Trophoblast cell (in vitro differentiated cells and primary cell): Measurements from ENCODE around the gene LOXL1.
A peak's percentile ranks its signal among the peaks of the same experiment; 100 is the strongest.

Experiments used
- DNase-seq, 2 donors: peaks; one replicate each; pipeline ENCODE4 v3.0.0-alpha.2; 2016
- H2AFZ ChIP-seq: 2 replicates; pipeline ENCODE4 v1.6.1; 2013; ENCODE audit warnings: low read length, moderate library complexity, mild to moderate bottlenecking; ENCODE audit not compliant: insufficient read depth, poor library complexity
- H2AK5ac ChIP-seq: 2 replicates; pipeline ENCODE4 v1.6.1; 2013; ENCODE audit warnings: mild to moderate bottlenecking, low read length
- H2BK120ac ChIP-seq: 2 replicates; pipeline ENCODE4 v1.6.1; 2013; ENCODE audit warnings: low read length, mild to moderate bottlenecking, moderate library complexity; ENCODE audit not compliant: insufficient read depth, poor library complexity
- H2BK12ac ChIP-seq: 2 replicates; pipeline ENCODE4 v1.6.1; 2013; ENCODE audit warnings: mild to moderate bottlenecking, low read length, moderate library complexity
- H2BK5ac ChIP-seq: 2 replicates; pipeline ENCODE4 v1.6.1; 2013; ENCODE audit warnings: low read length, low read depth, moderate library complexity, mild to moderate bottlenecking; ENCODE audit not compliant: poor library complexity
- H3K14ac ChIP-seq: 2 replicates; pipeline ENCODE4 v1.6.1; 2013; ENCODE audit warnings: mild to moderate bottlenecking, low read length
- H3K18ac ChIP-seq: 2 replicates; pipeline ENCODE4 v1.6.1; 2013; ENCODE audit warnings: mild to moderate bottlenecking, low read length
- H3K23ac ChIP-seq: 2 replicates; pipeline ENCODE4 v1.6.1; 2013; ENCODE audit warnings: low read length
- H3K27ac ChIP-seq: 2 replicates; pipeline ENCODE4 v1.5.1; 2013; ENCODE audit warnings: low read depth, mild to moderate bottlenecking, inconsistent platforms, low read length, moderate library complexity
- H3K27me3 ChIP-seq: 2 replicates; pipeline ENCODE4 v1.6.1; 2013; ENCODE audit warnings: inconsistent platforms, mild to moderate bottlenecking, low read length, moderate library complexity; ENCODE audit not compliant: insufficient read depth
- H3K36me3 ChIP-seq, 2 experiments: 1 replicate in 1 of 2; 2 replicates in 1 of 2; pipeline ENCODE4 v1.6.1; 2013; ENCODE audit warnings: low read length in 2 of 2, mild to moderate bottlenecking in 2 of 2, moderate library complexity in 1 of 2; ENCODE audit not compliant: insufficient read depth in 2 of 2, control insufficient read depth in 1 of 2
- H3K4ac ChIP-seq: 2 replicates; pipeline ENCODE4 v1.6.1; 2013; ENCODE audit warnings: low read depth, mild to moderate bottlenecking, low read length, moderate library complexity
- H3K4me1 ChIP-seq, 2 experiments: 1 replicate in 1 of 2; 2 replicates in 1 of 2; pipeline ENCODE4 v1.6.1; 2013; ENCODE audit warnings: low read length in 2 of 2, mild to moderate bottlenecking in 2 of 2, moderate library complexity in 1 of 2; ENCODE audit not compliant: insufficient read depth in 2 of 2, control insufficient read depth in 1 of 2
- H3K4me2 ChIP-seq: 2 replicates; pipeline ENCODE4 v1.6.1; 2013; ENCODE audit warnings: inconsistent platforms, mild to moderate bottlenecking, low read length, moderate library complexity
- H3K4me3 ChIP-seq: 2 replicates; pipeline ENCODE4 v1.5.1; 2013; ENCODE audit warnings: mild to moderate bottlenecking, low read depth, low read length, inconsistent platforms
- H3K79me1 ChIP-seq: one replicate; pipeline ENCODE4 v1.6.1; 2013; ENCODE audit warnings: low read length
- H3K79me2 ChIP-seq: 2 replicates; pipeline ENCODE4 v1.6.1; 2013; ENCODE audit warnings: low read length, mild to moderate bottlenecking; ENCODE audit not compliant: control insufficient read depth, insufficient read depth, poor library complexity
- H3K9ac ChIP-seq: 2 replicates; pipeline ENCODE4 v1.6.1; 2013; ENCODE audit warnings: mild to moderate bottlenecking, low read length
- H3K9me3 ChIP-seq: 2 replicates; pipeline ENCODE4 v1.6.1; 2013; ENCODE audit warnings: low read depth, mild to moderate bottlenecking, control low read depth, inconsistent platforms, low read length; ENCODE audit not compliant: insufficient read depth
- H4K12ac ChIP-seq: 2 replicates; pipeline ENCODE4 v1.6.1; 2013; ENCODE audit warnings: low read depth, mild to moderate bottlenecking, low read length, moderate library complexity
- H4K8ac ChIP-seq: 2 replicates; pipeline ENCODE4 v1.6.1; 2013; ENCODE audit warnings: low read depth, mild to moderate bottlenecking, low read length, moderate library complexity
- H4K91ac ChIP-seq: one replicate; pipeline ENCODE4 v1.6.1; 2013; ENCODE audit warnings: low read depth, mild to moderate bottlenecking, low read length, moderate library complexity
- WGBS: extraction: QIAGEN DNeasy Blood & Tissue Kit; methylation state at CpG from one replicate; pipeline ENCODE4 v1.1.7; 2013; ENCODE audit warnings: missing lambda C conversion rate; ENCODE audit not compliant: insufficient read length, insufficient coverage; ENCODE audit errors: extremely low coverage; 5-methylcytosine and 5-hydroxymethylcytosine counted together

LOXL1 gene

GRCh38 chr15:73931441-73931840 is 5.2 kb downstream of the LOXL1 start:
- Histone ChIP-seq H3K27me3 (peaks cover 6% of the 10 kb centered on the region), H3K27ac (no peak overlapping the region), H2AFZ (no peak overlapping the region), H3K4me2 (no peak overlapping the region), H3K9ac (no peak overlapping the region), H3K14ac (no peak overlapping the region), H3K4me1 (peaks cover 5 to 31% of the 10 kb centered on the region in 2 experiments), H3K79me1 (peaks cover 12% of the 10 kb centered on the region), H3K36me3 (no peaks in the 10 kb centered on the region), H2BK12ac (no peak overlapping the region), H4K12ac (no peak overlapping the region), H2BK120ac (no peak overlapping the region), H3K4ac (no peak overlapping the region), H4K91ac (no peak overlapping the region), H3K4me3 (no peak overlapping the region), H3K23ac (no peak overlapping the region), H3K9me3 (no peaks in the 10 kb centered on the region), H2AK5ac (no peak overlapping the region), H3K79me2 (peaks cover 7% of the 10 kb centered on the region), H4K8ac (no peak overlapping the region), H3K18ac (no peak overlapping the region), H2BK5ac (no peak overlapping the region)
- WGBS, result no CpG with 5 or more reads among the region's 2 CpGs
- DNase-seq, result no peak

GRCh38 chr15:73932381-73933191 is 6.3 kb downstream of the LOXL1 start:
- no peak overlapping the region for H3K27ac ChIP-seq
- peaks cover under 1% of the 10 kb centered on the region for H3K27me3 ChIP-seq
- H3K36me3 ChIP-seq, result no peaks in the 10 kb centered on the region
- H4K8ac ChIP-seq, result no peak overlapping the region
- no peaks in the 10 kb centered on the region for H3K9me3 ChIP-seq
- no peak overlapping the region for H3K18ac ChIP-seq
- no peak overlapping the region for H3K4me2 ChIP-seq
- H3K9ac ChIP-seq, result no peak overlapping the region
- peaks cover 3 to 22% of the 10 kb centered on the region in 2 experiments for H3K4me1 ChIP-seq
- no peak overlapping the region for H2AK5ac ChIP-seq
- no peak for DNase-seq
- WGBS, result no CpG with 5 or more reads among the region's 6 CpGs
- H3K23ac ChIP-seq, result no peak overlapping the region
- no peak overlapping the region for H3K4me3 ChIP-seq
- H3K14ac ChIP-seq, result no peak overlapping the region
- peaks cover 4% of the 10 kb centered on the region for H3K79me1 ChIP-seq
- no peak overlapping the region for H2BK120ac ChIP-seq
- no peak overlapping the region for H2AFZ ChIP-seq
- no peak overlapping the region for H4K91ac ChIP-seq
- no peak overlapping the region for H2BK12ac ChIP-seq
- H3K79me2 ChIP-seq, result no peaks in the 10 kb centered on the region
- H4K12ac ChIP-seq, result no peak overlapping the region
- no peak overlapping the region for H3K4ac ChIP-seq
- no peak overlapping the region for H2BK5ac ChIP-seq

GRCh38 chr15:73934281-73934680 is 8.0 kb downstream of the LOXL1 start:
- H3K4me2 ChIP-seq, result no peak overlapping the region
- no peak overlapping the region for H3K18ac ChIP-seq
- H3K4me3 ChIP-seq, result no peak overlapping the region
- no peak overlapping the region for H3K23ac ChIP-seq
- H4K8ac ChIP-seq, result no peak overlapping the region
- no peaks in the 10 kb centered on the region for H3K36me3 ChIP-seq
- no peaks in the 10 kb centered on the region for H3K27me3 ChIP-seq
- no CpG with 5 or more reads among the region's 7 CpGs for WGBS
- no peak overlapping the region for H2BK120ac ChIP-seq
- H3K4ac ChIP-seq, result no peak overlapping the region
- no peak overlapping the region for H3K9ac ChIP-seq
- H3K9me3 ChIP-seq, result peaks cover 2% of the 10 kb centered on the region
- H3K79me2 ChIP-seq, result no peaks in the 10 kb centered on the region
- H3K14ac ChIP-seq, result no peak overlapping the region
- no peak overlapping the region for H2BK5ac ChIP-seq
- H2AFZ ChIP-seq, result no peak overlapping the region
- no peak overlapping the region for H3K27ac ChIP-seq
- DNase-seq, result peak; percentile 42 to 69
- H3K79me1 ChIP-seq, result no peaks in the 10 kb centered on the region
- no peak overlapping the region for H4K91ac ChIP-seq
- H2AK5ac ChIP-seq, result no peak overlapping the region
- no peak overlapping the region for H2BK12ac ChIP-seq
- peaks cover 3 to 12% of the 10 kb centered on the region in 2 experiments for H3K4me1 ChIP-seq
- H4K12ac ChIP-seq, result no peak overlapping the region

- no peak overlapping the region for H3K27ac ChIP-seq
- H3K23ac ChIP-seq, result no peak overlapping the region
- no peak overlapping the region for H3K9ac ChIP-seq
- H2BK120ac ChIP-seq, result no peak overlapping the region
- no peaks in the 10 kb centered on the region for H3K27me3 ChIP-seq
- H2BK12ac ChIP-seq, result no peak overlapping the region
- no peak for DNase-seq
- H3K4me2 ChIP-seq, result no peak overlapping the region
- no peak overlapping the region for H3K4me3 ChIP-seq
- WGBS, result no CpG with 5 or more reads among the region's 4 CpGs
- no peak overlapping the region for H3K14ac ChIP-seq
- no peak overlapping the region for H3K4ac ChIP-seq
- peaks cover 5 to 18% of the 10 kb centered on the region in 2 experiments for H3K4me1 ChIP-seq
- no peak overlapping the region for H4K8ac ChIP-seq
- H2AK5ac ChIP-seq, result no peak overlapping the region
- H2BK5ac ChIP-seq, result no peak overlapping the region
- H3K79me1 ChIP-seq, result peaks cover 2% of the 10 kb centered on the region
- no peaks in the 10 kb centered on the region for H3K79me2 ChIP-seq
- no peak overlapping the region for H4K91ac ChIP-seq
- no peak overlapping the region for H2AFZ ChIP-seq
- no peak overlapping the region for H3K18ac ChIP-seq
- no peak overlapping the region for H4K12ac ChIP-seq
- no peaks in the 10 kb centered on the region for H3K36me3 ChIP-seq
- H3K9me3 ChIP-seq, result peaks cover 2% of the 10 kb centered on the region
Observed at GRCh38 chr15:73935547-73935946, 9.3 kb downstream of the LOXL1 start.
